Glomerular visceral epithelial cell (primary cell): ENCODE data around the gene USP15.
"Not testable (repeated sequence)": the region's sequence is repeated elsewhere in the genome, so short reads cannot be mapped to it uniquely, and the experiment has no call there.

ENCODE experiments used
- DNase-seq: peaks from one replicate; pipeline ENCODE4 v3.0.0-alpha.2; 2016; ENCODE audit errors: extremely low spot score

USP15 gene

GRCh38 chr12:62320054-62320453, 59.9 kb downstream of the USP15 start:
- DNase-seq: no peak

DNA sequence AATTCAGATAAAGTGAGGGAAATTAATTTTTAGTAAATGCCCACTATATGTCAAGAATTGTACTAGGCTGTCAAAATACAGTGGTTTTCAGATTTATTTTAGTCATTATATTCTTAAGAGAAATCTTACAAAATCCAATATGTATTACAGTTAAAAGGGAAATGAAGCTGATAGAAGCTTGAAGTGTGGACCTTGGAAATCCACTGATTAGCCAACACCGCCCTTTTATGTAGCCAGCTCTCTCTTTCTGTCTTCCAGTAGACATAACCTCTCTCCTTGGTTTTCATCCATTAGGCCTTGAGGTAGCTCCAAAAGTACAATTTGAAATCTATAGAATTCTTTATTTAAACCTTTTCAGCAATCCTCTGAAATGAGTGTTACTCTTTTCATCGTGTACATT, 63.2 kb downstream of the USP15 start:
- DNase-seq: no peak

GRCh38 chr12:62328296-62328921, 68.2 kb downstream of the USP15 start:
- no peak for DNase-seq

- no peak for DNase-seq
These were observed 71.1 kb downstream of the USP15 start for GRCh38 chr12:62331306-62331705.

- DNase-seq: no peak
These were observed 72.4 kb downstream of the USP15 start for GRCh38 chr12:62332598-62332997.

- no peak for DNase-seq
These were observed 74.9 kb downstream of the USP15 start for GRCh38 chr12:62335057-62335456.

DNA sequence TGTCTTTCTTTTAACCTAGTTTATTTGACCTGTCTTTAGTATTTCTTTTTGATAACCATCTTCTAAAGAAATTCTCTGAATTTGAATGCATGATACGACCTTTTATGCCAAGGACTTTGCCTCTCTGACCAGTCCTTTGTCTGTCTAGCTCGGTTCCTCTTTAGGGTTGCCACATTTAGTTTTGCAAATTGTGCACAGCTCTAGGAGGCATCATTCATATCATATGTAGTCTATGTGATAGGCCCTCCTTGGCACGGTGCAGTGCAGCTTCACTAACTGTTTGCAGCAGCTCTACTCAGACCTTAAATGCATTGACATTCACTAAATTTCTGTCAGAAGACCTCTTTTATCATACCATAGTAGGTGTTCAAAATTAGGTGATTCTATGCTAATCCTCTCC, 75.6 kb downstream of the USP15 start:
- DNase-seq: no peak

GRCh38 chr12:62337643-62338042, 77.4 kb downstream of the USP15 start:
- not testable (repeated sequence) for DNase-seq

DNA sequence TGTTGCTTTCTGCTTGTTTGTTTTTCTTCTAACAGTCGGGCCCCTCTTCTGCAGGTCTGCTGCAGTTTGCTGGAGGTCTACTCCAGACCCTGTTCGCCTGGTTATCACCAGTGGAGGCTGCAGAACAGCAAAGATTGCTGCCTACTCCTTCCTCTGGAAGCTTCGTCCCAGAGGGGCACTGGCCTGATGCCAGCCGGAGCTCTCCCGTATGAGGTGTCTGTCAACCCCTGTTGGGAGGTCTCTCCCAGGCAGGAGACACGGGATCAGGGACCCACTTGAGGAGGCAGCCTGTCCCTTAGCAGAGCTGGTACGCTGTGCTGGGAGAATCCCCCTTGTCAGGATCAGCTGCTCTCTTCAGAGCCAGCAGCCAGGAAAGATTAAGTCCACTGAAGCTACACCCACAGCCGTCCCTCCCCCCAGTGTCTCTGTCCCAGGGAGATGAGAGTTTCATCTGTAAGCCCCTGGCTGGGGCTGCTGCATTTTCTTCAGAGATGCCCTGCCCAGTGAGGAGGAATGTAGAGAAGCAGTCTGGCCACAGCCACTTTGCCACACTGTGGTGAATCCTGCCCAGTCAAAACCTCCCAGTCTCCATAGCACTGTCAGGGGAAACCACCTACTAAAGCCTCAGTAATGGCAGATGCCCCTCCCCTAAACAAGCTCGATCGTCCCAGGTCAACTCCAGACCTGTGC, 82.6 kb downstream of the USP15 start:
- DNase-seq: not testable (repeated sequence)

GRCh38 chr12:62343304-62344120, 83.3 kb downstream of the USP15 start:
- DNase-seq: not testable (repeated sequence)

DNA sequence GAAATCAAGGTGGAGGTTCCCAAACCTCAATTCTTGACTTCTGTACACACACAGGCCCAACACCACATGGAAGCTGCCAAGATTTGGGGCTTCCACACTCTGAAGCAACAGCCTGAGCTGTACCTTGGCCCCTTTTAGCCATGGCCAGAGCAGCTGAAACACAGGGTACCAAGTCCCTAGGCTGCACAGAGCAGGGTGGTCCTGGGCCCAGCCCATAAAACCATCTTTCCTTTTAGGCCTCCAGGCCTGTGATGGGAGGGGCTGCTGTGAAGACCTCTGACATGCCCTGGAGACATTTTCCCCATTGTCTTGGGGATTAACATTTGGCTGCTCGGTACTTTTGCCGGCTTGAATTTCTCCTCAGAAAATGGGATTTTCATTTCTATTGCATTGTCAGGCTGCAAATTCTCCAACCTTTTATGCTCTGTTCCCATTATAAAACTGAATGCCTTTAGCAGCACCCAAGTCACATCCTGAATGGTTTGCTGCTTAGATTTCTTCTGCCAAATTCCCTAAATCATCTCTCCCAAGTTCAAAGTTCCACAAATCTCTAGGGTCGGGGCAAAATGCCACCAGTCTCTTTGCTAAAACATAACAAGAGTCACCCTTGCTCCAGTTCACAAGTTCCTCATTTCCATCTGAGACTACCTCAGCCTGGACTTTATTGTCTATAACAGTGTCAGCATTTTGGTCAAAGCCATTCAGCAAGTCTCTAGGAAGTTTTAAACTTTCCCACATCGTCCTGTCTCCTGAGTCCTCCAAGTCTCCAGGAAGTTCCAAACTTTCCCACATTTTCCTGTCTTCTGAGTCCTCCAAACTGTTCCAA, 84.7 kb downstream of the USP15 start:
- DNase-seq: not testable (repeated sequence)

- no peak for DNase-seq
These were observed 85.5 kb downstream of the USP15 start for GRCh38 chr12:62345667-62346066.

DNA sequence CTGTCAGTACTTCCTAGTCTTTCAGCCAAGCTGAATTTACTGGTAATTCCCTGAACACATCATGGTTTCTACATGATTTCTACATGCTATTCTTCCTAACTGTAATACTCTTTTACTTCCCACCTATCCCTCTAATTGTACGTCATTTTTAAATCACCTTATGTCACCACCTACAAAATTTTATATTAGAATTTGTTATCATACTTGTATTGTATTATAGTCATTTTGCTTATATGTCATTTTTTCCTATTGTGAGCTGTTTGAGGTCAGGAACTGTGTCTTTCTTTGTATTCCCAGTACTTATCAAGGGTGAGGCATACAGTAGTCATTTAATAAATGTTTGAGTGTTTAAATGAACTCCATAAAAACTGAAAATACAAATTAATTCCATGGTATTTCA, 86.6 kb downstream of the USP15 start:
- DNase-seq: no peak

- DNase-seq: no peak
These were observed 87.9 kb downstream of the USP15 start for GRCh38 chr12:62347922-62348650.

GRCh38 chr12:62350554-62350953, 90.3 kb downstream of the USP15 start:
- DNase-seq: no peak

- no peak for DNase-seq
These were observed 91.1 kb downstream of the USP15 start for GRCh38 chr12:62351326-62351725.

DNA sequence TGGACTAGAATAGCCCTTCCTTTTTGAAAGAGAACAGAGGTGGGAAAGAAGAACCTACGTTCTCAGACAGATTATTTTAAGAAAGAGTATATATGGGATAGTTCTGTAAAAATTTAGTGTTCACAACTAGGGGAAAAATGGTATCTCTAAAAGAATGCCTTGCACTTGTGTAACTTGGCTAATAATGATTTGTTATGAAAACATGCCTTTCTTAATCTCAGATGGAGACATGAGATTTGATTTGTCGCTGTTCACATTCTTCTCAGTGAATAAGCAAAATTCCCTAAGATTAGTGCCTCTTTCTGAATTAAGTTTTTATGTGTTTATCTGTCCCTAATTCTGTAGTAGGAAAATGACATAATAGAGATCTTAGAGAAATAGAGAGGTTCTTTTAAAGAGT, 100.8 kb downstream of the USP15 start:
- DNase-seq: no peak

DNA sequence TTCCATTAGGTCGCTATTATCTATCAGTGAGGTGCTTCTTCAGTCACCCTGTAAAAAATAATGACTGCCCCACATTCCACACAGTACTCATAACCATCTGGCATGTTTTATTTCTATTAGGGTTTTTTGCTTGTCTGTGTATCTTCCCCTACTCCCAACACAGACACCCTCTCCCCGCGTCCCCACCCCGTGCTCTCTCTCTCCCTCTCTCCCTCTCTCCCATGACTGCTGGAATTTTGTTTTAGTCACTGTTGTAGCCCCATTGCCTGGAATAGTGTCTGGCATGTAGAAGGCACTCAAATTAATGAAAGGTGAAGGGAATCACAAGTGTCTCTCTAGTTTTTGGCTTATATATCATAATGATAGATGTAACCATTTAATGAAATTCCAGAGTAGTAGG, 103.3 kb downstream of the USP15 start:
- DNase-seq: no peak

- DNase-seq: not testable (repeated sequence)
These were observed 104.5 kb downstream of the USP15 start for GRCh38 chr12:62364697-62365096.

DNA sequence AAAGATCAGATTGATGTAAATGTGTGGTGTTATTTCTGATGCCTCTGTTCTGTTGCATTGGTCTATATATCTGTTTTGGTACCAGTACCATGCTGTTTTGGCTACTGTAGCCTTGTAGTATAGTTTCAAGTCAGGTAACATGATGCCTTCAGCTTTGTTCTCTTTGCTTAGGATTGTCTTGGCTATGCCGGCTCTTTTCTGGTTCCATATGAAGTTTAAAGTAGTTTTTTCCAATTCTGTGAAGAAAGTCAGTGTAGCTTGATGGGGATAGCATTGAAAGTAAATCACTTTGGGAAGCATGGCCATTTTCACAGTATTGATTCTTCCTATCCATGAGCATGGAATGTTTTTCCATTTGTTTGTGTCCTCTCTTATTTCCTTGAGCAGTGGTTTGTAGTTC, 105.6 kb downstream of the USP15 start:
- not testable (repeated sequence) for DNase-seq
